NCI-H1694 treated with DMSO at 0.1 percent for 48 hours (cell line): ENCODE data around the gene DGKG.

Source experiments
- DNase-seq: peaks from one replicate; lab custom pipeline; 2025; lab: John Stamatoyannopoulos, UW

The DGKG gene

DNA sequence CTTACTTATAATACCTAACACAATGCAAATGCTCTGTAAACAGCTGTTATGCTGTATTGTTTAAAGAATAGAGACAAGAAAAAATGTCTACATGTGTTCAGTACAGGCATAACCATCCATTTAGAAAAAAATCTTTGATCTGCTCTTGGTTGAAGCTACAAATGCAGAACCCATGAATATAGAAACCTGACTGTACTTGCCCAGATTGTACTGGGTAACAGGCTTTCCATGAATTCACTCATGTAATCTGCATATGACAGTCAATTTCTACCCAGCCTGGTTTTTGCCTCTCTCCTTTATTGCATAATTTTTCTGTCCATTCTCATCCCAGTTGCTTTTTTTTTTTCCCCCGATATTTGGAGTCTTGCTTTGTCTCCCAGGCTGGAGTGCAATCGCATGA is 190.5 kb downstream of the DGKG start:
- no peak for DNase-seq

DNA sequence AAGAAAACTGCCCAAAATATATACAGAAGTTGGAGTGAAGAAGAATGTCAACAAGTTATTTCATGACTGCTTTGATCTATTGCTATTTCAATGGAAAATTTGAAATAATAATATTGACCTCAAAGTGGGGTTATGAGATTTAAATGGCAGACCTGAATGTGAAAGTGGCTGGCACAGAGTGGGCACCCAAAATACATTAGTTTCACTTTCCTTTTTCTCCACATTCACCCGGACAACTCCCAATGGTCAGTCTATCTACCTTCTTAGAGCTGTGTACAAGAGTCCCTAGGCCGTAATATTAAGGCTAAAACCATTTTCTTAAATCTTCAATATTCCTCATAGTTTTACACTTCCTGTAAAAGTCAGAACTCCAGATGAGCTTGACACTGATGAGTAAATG is 191.5 kb downstream of the DGKG start:
- no peak for DNase-seq

DNA sequence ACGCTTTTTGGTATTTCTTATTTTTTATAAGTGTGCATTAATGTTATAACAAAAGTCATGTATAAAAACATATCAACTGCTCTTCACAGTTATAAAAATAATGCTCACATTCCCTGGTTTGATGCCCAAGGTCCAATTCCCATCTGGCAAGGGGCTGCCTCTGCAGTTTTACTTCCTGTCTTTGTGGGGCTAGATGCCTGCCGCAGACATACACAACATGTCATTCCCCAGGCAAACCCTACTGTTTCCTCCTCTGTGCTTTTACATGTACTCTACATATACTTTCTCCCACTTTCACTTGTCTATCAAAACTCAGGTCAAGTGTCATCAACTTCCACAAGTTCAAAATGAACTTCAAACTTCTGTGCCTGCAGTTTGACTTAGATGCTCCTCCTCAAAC is 192.7 kb downstream of the DGKG start:
- no peak for DNase-seq

DNA sequence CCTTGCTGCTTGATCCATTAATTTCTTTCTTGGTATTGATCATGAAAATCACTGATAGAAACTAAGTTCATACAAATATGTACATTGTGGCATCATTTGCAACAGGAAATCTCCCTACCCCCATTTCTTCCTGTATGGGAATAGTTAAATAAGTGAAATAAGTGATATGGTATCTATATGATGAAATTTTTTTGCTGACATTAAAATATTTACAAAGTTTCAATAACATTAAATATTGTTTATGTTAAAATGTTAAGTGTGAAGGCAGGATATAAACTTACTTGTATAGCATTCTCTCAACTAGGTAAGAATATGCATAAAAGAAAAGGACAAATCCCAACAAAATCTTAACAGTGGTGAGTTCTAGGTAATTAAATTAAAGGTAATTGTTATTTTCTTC is 193.1 kb downstream of the DGKG start:
- DNase-seq: no peak

GRCh38 chr3:186167646-186168395 is 194.2 kb downstream of the DGKG start:
- no peak for DNase-seq

GRCh38 chr3:186166491-186167288 is 195.3 kb downstream of the DGKG start:
- DNase-seq: no peak

DNA sequence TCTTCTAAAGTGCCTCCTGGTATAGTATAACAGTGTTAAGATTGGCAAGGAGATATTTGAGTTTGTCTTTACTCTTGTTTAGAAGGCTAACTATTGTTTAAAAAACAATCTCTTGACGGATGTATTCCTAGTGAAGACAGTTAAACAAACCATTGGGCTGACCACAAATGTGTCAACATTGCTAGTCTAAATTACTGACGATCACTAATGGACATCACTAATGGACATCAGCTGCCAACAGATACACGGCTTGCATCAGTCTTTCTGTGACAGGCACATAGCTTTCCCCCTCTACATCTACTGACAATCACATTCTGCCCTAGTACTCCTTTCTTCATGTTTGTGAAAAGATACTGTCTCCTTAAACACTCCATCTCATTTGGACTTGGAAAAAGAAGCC is 196.0 kb downstream of the DGKG start:
- no peak for DNase-seq

- DNase-seq: no peak
Observed at GRCh38 chr3:186165331-186165730, 196.7 kb downstream of the DGKG start.

GRCh38 chr3:186164696-186165095 is 197.3 kb downstream of the DGKG start:
- no peak for DNase-seq

DNA sequence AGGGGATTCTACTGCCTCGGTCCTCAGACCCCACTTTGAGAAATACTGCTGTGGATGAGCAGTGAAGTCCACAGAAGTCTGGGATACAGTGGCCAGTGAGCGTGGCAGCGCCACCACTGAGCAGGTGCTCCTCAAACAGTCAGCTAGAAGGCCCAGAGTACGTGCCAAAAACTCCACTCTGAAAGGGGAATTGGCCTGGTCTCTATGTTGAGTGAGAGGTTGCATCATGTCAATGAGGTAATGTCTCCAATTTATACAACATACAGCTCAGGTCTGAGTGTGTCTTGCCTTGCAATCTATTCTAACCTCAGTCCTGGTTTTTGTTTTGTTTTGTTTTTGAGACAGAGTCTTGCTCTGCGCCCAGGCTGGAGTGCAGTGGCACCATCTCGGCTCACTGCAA is 199.8 kb downstream of the DGKG start:
- DNase-seq: no peak

- no peak for DNase-seq
Observed at GRCh38 chr3:186160691-186161243, 201.3 kb downstream of the DGKG start.

GRCh38 chr3:186154641-186155040 is 207.4 kb downstream of the DGKG start:
- DNase-seq: no peak

DNA sequence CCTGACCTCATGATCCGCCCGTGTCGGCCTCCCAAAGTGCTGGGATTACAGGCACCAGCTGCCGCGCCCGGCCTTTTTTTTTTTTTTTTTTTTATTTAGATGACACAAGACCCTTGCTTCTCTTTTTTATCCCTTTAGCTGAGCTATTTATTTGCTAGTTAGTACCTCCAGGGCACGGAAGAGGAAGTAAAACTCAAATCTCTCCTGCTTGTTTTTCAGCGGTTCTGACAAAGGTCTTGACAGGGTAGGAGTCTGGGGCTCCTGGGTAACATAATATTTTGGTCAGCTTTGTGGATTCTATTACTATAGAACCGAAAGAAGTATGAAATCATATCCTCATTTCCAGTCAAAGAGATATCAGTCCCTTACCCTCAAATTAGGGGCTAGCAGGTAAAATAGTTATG is 209.1 kb downstream of the DGKG start:
- DNase-seq: no peak

GRCh38 chr3:186152361-186152798 is 209.7 kb downstream of the DGKG start:
- DNase-seq: no peak

DNA sequence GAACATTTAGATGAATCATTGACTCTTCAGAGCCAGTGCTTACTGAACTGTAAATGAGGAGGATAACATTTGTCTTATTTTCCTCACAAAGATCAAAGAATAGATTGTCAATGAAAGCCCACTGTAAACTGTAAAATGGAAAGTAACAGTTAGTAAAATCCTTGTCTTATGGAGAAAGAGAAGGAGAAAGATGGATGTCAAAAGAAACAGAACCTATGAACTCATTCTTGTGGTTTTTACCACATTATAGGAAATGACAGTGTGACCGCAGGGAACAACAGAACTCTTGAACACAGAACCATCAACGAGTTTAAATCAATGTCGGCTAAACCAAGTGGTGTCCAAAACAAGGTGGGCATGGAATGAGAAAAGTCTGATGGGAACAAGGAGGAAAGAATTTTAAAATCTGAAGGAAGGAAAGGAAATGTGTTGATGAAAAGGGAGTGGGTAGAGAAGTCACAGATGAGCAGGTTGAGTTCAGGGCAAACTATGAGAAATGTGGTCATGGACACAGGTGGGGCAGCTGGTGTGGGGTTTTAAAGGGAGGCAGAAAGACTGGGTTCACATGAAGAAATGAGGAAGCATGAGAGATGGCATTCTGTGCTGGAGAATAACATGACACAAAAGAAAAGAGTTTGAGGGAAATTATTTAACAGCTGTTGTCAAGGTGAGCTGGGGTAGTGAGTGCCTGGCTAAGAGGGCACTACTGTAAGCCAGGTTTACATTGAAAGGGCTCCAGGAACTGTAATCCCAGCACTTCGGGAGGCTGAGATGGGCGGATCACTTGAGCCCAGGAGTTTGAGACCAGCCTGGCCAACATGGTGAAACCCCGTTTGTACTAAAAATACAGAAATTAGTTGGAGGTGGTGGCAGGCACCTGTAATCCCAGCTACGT is 210.7 kb downstream of the DGKG start:
- no peak for DNase-seq

- DNase-seq: no peak
Observed at GRCh38 chr3:186150041-186150830, 211.8 kb downstream of the DGKG start.

DNA sequence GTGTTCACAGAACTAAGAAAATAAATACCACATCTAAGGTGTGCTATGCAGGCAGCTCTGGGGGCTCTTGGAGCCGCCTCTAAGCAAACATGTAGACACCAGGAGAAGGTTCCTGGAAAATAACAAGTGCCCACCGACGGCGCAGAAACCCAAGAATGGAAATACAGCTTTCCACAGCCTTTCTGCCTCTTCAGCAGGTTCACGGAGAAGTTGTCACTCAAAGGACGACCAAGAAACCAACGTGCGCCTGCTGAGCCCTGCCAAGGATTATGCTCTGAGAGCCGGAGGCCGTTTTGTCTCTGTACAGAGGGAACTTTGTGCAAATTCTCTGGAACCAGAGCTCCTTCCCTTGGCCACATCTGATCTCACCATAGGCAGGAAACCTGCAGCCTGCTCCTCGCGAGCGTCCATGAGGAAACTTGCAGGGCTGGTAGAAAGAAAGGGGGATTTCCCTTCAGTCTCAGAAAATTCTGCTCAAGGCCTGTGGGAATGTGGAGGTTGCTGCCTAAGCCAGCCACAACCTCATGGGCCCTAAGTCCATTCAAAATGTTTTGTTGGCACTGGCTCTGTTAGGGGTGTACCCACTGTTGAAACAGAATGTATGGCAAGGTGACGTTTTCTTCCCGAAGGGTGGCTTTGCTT is 212.6 kb downstream of the DGKG start:
- DNase-seq: no peak

- DNase-seq: no peak
Observed at GRCh38 chr3:186144257-186144656, 217.8 kb downstream of the DGKG start.

GRCh38 chr3:186143250-186143649 is 218.8 kb downstream of the DGKG start:
- DNase-seq: peak; percentile 86

DNA sequence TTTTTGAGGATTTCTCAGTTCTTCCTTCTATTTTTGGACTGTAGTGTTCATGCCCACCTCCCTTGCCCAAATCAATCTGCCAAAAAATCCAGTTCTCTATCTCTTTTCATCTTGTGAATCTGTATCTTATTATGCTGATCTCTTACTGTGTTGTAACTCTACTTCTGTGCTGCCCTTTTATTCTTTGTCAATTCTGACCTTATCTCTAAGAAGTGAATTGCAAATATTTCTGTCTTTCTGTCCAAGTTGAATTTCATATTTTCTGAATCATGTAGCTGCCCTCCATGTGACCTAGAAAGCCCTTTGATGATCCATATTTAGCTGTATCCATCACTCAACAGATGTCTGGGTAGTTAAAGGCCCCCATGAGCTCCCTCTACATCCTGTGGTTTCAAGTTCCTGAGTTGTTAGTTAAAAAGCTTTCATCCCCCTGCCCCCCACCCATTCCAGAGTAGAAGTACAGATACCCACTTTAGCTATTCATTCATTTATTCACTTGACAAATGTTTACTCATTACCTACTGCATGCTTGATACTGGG is 219.6 kb downstream of the DGKG start:
- peak; percentile 53 for DNase-seq

GRCh38 chr3:186141790-186142189 is 220.2 kb downstream of the DGKG start:
- no peak for DNase-seq
